ENCODE results near the gene PPM1K. TPM values are rescaled to one million over a fixed set of nuclear protein-coding genes. Genes with fewer than 3 reads are reported as not detected.

Gene PPM1K
- polyA plus RNA-seq, 4 donors, result 1.6 to 9.2 (median 3.8) TPM

DNA sequence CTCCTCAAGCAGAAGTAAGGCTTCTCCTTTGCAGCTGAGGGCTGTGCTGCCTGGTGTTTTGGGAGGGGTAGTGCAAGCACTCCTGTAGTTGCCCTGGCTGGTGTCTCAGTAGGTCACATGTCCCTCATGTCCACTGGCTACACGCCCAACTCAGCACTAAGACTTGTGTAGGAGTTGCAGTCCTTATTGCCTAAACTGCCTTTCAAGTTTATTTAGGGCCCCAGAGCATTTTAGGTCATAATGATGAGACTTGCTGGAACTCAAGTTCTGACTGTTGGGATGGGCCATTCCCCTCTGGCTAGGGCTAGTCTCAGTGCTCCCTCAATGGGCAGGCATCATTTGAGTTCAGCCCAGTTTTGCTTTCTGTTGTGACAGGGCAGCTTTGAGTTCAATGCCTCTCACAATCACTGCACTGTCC is 44.1 kb downstream of the PPM1K start:
- Histone ChIP-seq H3K27me3 (ENCODE audit: control insufficient read depth in 3 of 3, insufficient read depth in 3 of 3, low read length in 3 of 3) (no peaks in the 10 kb centered on the region), H3K4me1 (ENCODE audit: control insufficient read depth in 3 of 3, insufficient read depth in 2 of 3, low read depth in 1 of 3, low read length in 2 of 3) (no peaks in the 10 kb centered on the region), H3K4me3 (ENCODE audit: low read depth in 1 of 3, low read length in 3 of 3) (no peak overlapping the region), H3K9me3 (ENCODE audit: control insufficient read depth in 2 of 2, insufficient read depth in 1 of 2, low read depth in 1 of 2, low read length in 1 of 2) (no peaks in the 10 kb centered on the region), H3K36me3 (ENCODE audit: control insufficient read depth in 3 of 3, insufficient read depth in 2 of 3, low read depth in 1 of 3, low read length in 3 of 3) (no peaks in the 10 kb centered on the region), H3K27ac (ENCODE audit: low read depth in 1 of 3, low read length in 2 of 3) (no peak overlapping the region)
- FAIRE-seq (no peak), DNase-seq (no peak)
- WGBS, 3 donors, result 82 to 94% (median 86%) methylated on average over 1 of the region's 1 CpG

GRCh38 chr4:88230969-88231771 is 53.2 kb downstream of the PPM1K start:
- no peak for DNase-seq
- H3K4me3 ChIP-seq (ENCODE audit: low read depth in 1 of 3, low read length in 3 of 3), result peak overlapping the region in 1 of 3 donors; percentile 23
- H3K27ac ChIP-seq (ENCODE audit: low read depth in 1 of 3, low read length in 2 of 3), result peak overlapping the region in 2 of 3 donors; percentile 57 to 80
- H3K9me3 ChIP-seq (ENCODE audit: control insufficient read depth in 2 of 2, insufficient read depth in 1 of 2, low read depth in 1 of 2, low read length in 1 of 2), result peaks cover 0 to 4% of the 10 kb centered on the region in 2 donors
- no peaks in the 10 kb centered on the region for H3K27me3 ChIP-seq (ENCODE audit: control insufficient read depth in 3 of 3, insufficient read depth in 3 of 3, low read length in 3 of 3)
- no peak for FAIRE-seq
- H3K4me1 ChIP-seq (ENCODE audit: control insufficient read depth in 3 of 3, insufficient read depth in 2 of 3, low read depth in 1 of 3, low read length in 2 of 3), result peaks cover 0 to 5% (median 0%) of the 10 kb centered on the region in 3 donors
- WGBS, 3 donors, result 47 to 69% (median 68%) methylated on average over 14 of the region's 14 CpGs
- no peaks in the 10 kb centered on the region for H3K36me3 ChIP-seq (ENCODE audit: control insufficient read depth in 3 of 3, insufficient read depth in 2 of 3, low read depth in 1 of 3, low read length in 3 of 3)

DNA sequence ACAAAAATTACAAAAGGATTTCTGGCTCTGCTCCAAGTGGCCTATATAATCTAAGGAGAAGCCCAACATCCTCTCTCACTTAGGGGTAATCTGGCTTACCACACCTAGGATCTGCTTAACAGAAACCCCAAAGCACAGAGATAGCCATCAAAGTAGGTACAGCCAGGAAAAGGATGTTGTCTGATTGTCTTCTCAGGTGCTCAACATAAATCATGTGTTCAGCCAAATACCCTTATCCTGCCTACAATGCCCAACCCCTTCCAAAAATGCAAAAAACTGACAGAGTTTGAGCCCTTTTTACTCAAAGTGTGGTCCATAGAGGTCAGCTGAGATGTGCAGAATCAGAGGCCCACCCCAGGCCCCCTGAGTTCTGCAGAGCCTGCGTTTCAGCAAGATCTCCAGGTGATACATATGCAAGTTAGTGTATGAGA is 53.9 kb downstream of the PPM1K start:
- DNase-seq (no peak), FAIRE-seq (no peak)
- WGBS, 3 donors, result 75 to 92% (median 92%) methylated on average over 1 of the region's 1 CpG
- Histone ChIP-seq H3K36me3 (ENCODE audit: control insufficient read depth in 3 of 3, insufficient read depth in 2 of 3, low read depth in 1 of 3, low read length in 3 of 3) (no peaks in the 10 kb centered on the region), H3K27me3 (ENCODE audit: control insufficient read depth in 3 of 3, insufficient read depth in 3 of 3, low read length in 3 of 3) (no peaks in the 10 kb centered on the region), H3K27ac (ENCODE audit: low read depth in 1 of 3, low read length in 2 of 3) (peak overlapping the region in 1 of 3 donors; percentile 57), H3K4me1 (ENCODE audit: control insufficient read depth in 3 of 3, insufficient read depth in 2 of 3, low read depth in 1 of 3, low read length in 2 of 3) (peaks cover 0 to 5% (median 0%) of the 10 kb centered on the region in 3 donors), H3K4me3 (ENCODE audit: low read depth in 1 of 3, low read length in 3 of 3) (peak overlapping the region in 1 of 3 donors; percentile 23), H3K9me3 (ENCODE audit: control insufficient read depth in 2 of 2, insufficient read depth in 1 of 2, low read depth in 1 of 2, low read length in 1 of 2) (peaks cover 0 to 4% of the 10 kb centered on the region in 2 donors)

DNA sequence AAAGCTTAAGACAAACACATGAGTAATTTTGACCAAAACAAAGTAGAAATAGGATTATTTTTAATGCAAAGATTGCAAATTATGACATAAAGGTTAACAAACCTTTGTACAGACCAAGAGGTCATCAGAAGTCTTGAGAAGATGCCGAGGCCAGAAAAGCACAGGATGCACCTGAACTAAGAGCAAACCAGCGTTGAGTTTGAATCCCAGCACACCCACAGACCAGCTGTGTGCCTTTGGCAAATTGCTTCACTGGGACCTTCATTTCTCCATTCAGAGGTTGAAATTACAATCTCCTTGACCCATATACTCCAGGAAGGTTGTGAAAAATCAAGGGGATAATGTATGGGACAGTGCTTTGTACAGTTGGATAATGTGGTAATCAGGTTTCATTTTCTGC is 56.6 kb downstream of the PPM1K start:
- Histone ChIP-seq H3K27me3 (ENCODE audit: control insufficient read depth in 3 of 3, insufficient read depth in 3 of 3, low read length in 3 of 3) (no peaks in the 10 kb centered on the region), H3K4me1 (ENCODE audit: control insufficient read depth in 3 of 3, insufficient read depth in 2 of 3, low read depth in 1 of 3, low read length in 2 of 3) (peaks cover 0 to 5% (median 0%) of the 10 kb centered on the region in 3 donors), H3K36me3 (ENCODE audit: control insufficient read depth in 3 of 3, insufficient read depth in 2 of 3, low read depth in 1 of 3, low read length in 3 of 3) (no peaks in the 10 kb centered on the region), H3K9me3 (ENCODE audit: control insufficient read depth in 2 of 2, insufficient read depth in 1 of 2, low read depth in 1 of 2, low read length in 1 of 2) (no peaks in the 10 kb centered on the region), H3K27ac (ENCODE audit: low read depth in 1 of 3, low read length in 2 of 3) (no peak overlapping the region), H3K4me3 (ENCODE audit: low read depth in 1 of 3, low read length in 3 of 3) (no peak overlapping the region)
- DNase-seq (no peak), FAIRE-seq (no peak)
- WGBS, 3 donors, result 77 to 96% (median 87%) methylated on average over 2 of the region's 2 CpGs

DNA sequence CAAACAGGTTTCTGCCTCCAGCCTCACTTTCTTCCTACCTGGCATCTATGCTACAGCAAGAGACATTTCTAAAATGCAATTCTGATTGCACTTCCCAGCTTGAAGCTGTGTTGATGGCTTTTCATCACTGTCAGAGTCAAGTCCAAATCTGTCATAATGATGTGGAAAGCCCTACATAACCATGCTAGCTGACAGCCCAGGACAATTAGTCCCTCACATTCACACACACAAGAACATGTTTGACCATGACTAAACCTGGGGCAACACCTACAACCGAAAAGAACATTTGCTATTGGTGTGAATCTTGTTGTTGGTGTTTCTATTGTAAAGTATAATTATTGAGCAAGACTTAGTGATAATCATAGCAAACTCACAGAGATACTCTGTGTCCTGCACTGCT is 58.2 kb downstream of the PPM1K start:
- Histone ChIP-seq H3K4me1 (ENCODE audit: control insufficient read depth in 3 of 3, insufficient read depth in 2 of 3, low read depth in 1 of 3, low read length in 2 of 3) (peaks cover 0 to 5% (median 0%) of the 10 kb centered on the region in 3 donors), H3K27me3 (ENCODE audit: control insufficient read depth in 3 of 3, insufficient read depth in 3 of 3, low read length in 3 of 3) (no peaks in the 10 kb centered on the region), H3K36me3 (ENCODE audit: control insufficient read depth in 3 of 3, insufficient read depth in 2 of 3, low read depth in 1 of 3, low read length in 3 of 3) (no peaks in the 10 kb centered on the region), H3K4me3 (ENCODE audit: low read depth in 1 of 3, low read length in 3 of 3) (no peak overlapping the region), H3K9me3 (ENCODE audit: control insufficient read depth in 2 of 2, insufficient read depth in 1 of 2, low read depth in 1 of 2, low read length in 1 of 2) (no peaks in the 10 kb centered on the region), H3K27ac (ENCODE audit: low read depth in 1 of 3, low read length in 2 of 3) (no peak overlapping the region)
- WGBS, 3 donors, result 83 to 90% (median 87%) methylated on average over 1 of the region's 1 CpG
- DNase-seq (no peak), FAIRE-seq (no peak)

DNA sequence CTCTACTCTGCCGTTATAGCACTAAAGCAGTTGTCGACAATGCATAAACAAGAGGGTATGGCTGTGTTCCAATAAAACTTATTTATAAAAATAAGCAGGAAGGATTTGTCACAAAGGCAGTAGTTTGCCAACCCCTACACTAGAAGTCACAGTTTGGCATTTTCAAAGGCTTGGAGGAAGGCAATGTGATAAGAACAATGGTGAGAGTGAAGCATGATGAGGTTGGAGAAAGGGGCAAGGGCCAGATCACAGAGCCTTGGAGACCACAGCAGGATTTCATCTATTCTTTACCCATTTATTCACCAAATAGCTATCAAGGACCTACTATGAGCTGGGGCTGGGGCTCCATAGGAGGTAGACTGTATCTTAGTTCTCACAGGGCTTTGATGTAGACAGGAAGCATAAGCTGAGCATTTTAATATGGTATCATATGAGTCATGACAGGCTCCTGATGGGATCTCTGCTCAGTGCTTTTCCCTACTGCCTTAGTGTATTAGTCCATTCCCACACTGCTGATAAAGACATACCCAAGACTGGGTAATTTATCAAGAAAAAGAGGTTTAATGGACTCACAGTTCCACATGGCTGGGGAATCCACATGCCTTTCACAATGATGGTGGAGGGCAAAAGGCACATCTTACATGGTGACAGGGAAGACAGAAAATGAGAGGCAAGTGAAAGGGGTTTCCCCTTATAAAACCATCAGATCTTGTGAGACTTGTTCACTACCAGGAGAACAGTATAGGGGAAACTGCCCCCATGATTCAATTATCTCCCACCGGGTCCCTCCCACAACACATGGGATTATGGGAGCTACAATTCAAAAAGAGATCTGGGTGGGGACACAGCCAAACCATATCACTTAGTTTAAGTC is 58.9 kb downstream of the PPM1K start:
- no peak overlapping the region for H3K27ac ChIP-seq (ENCODE audit: low read depth in 1 of 3, low read length in 2 of 3)
- H3K36me3 ChIP-seq (ENCODE audit: control insufficient read depth in 3 of 3, insufficient read depth in 2 of 3, low read depth in 1 of 3, low read length in 3 of 3), result no peaks in the 10 kb centered on the region
- H3K4me1 ChIP-seq (ENCODE audit: control insufficient read depth in 3 of 3, insufficient read depth in 2 of 3, low read depth in 1 of 3, low read length in 2 of 3), result peaks cover 0 to 3% (median 0%) of the 10 kb centered on the region in 3 donors
- no peak overlapping the region for H3K4me3 ChIP-seq (ENCODE audit: low read depth in 1 of 3, low read length in 3 of 3)
- FAIRE-seq (no peak), DNase-seq (no peak)
- no peaks in the 10 kb centered on the region for H3K9me3 ChIP-seq (ENCODE audit: control insufficient read depth in 2 of 2, insufficient read depth in 1 of 2, low read depth in 1 of 2, low read length in 1 of 2)
- WGBS, 3 donors, result 55 to 82% (median 82%) methylated on average over 3 of the region's 3 CpGs
- H3K27me3 ChIP-seq (ENCODE audit: control insufficient read depth in 3 of 3, insufficient read depth in 3 of 3, low read length in 3 of 3), result no peaks in the 10 kb centered on the region

DNA sequence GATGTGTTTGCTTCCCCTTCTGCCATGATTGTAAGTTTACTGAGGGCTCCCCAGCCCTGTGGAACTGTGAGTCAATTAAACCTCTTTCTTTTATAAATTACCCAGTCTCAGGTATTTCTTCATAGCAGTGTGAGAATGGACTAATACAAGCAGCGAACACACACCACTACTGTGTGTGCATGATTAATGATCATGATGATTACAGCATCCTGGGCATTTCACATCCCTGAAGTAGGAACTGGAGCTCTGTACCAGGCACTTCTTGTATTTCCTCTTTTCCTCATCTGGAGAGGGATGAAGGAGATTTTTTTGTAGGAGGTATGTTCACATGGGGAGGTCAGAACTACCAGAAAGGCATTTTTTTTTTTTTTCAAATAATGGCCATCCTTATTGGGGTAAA is 60.8 kb downstream of the PPM1K start:
- H3K36me3 ChIP-seq (ENCODE audit: control insufficient read depth in 3 of 3, insufficient read depth in 2 of 3, low read depth in 1 of 3, low read length in 3 of 3), result no peaks in the 10 kb centered on the region
- peaks cover 0 to 2% (median 0%) of the 10 kb centered on the region in 3 donors for H3K4me1 ChIP-seq (ENCODE audit: control insufficient read depth in 3 of 3, insufficient read depth in 2 of 3, low read depth in 1 of 3, low read length in 2 of 3)
- no peaks in the 10 kb centered on the region for H3K27me3 ChIP-seq (ENCODE audit: control insufficient read depth in 3 of 3, insufficient read depth in 3 of 3, low read length in 3 of 3)
- H3K4me3 ChIP-seq (ENCODE audit: low read depth in 1 of 3, low read length in 3 of 3), result no peak overlapping the region
- 66 to 100% (median 96%) methylated on average over 1 of the region's 1 CpG for WGBS, 3 donors
- DNase-seq, result no peak
- FAIRE-seq, result no peak
- no peaks in the 10 kb centered on the region for H3K9me3 ChIP-seq (ENCODE audit: control insufficient read depth in 2 of 2, insufficient read depth in 1 of 2, low read depth in 1 of 2, low read length in 1 of 2)
- H3K27ac ChIP-seq (ENCODE audit: low read depth in 1 of 3, low read length in 2 of 3), result no peak overlapping the region

DNA sequence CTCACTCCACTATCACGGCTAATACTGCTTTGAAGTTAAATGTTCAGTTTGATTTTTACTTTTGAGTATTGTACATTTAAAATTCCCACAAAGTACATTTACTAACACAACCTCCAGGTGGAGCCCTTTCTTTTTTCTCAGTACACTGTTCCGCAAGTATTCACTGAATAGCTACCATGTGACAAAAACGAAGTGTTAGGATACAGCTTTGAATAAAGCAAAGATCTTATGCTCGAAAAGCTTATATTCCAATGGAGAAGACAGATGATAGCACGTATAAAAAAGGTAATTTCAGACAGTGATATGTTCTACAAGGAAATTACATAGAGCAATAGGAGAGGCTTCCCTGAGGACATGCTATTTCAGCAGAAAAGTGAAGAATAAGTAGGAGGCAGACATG is 65.3 kb downstream of the PPM1K start:
- no peak for FAIRE-seq
- WGBS, 3 donors, result 1 to 2% (median 1%) methylated on average over 5 of the region's 5 CpGs

More for the DNA sequence above, 65.3 kb downstream of the PPM1K start:
- Histone ChIP-seq H3K36me3 (ENCODE audit: control insufficient read depth in 3 of 3, insufficient read depth in 2 of 3, low read depth in 1 of 3, low read length in 3 of 3) (no peaks in the 10 kb centered on the region), H3K4me1 (ENCODE audit: control insufficient read depth in 3 of 3, insufficient read depth in 2 of 3, low read depth in 1 of 3, low read length in 2 of 3) (peaks cover 0 to 2% (median 0%) of the 10 kb centered on the region in 3 donors), H3K27me3 (ENCODE audit: control insufficient read depth in 3 of 3, insufficient read depth in 3 of 3, low read length in 3 of 3) (no peaks in the 10 kb centered on the region), H3K27ac (ENCODE audit: low read depth in 1 of 3, low read length in 2 of 3) (no peak overlapping the region), H3K9me3 (ENCODE audit: control insufficient read depth in 2 of 2, insufficient read depth in 1 of 2, low read depth in 1 of 2, low read length in 1 of 2) (no peaks in the 10 kb centered on the region), H3K4me3 (ENCODE audit: low read depth in 1 of 3, low read length in 3 of 3) (no peak overlapping the region)
- DNase-seq, result peak; percentile 63 to 68
